ENCODE data around the gene MAP2K6. TPM values are rescaled to one million over a fixed set of nuclear protein-coding genes. Genes with fewer than 3 reads are reported as not detected.

Gene MAP2K6
- total RNA-seq, 2 experiments from 2014 or later: 5.3 to 6.9 TPM

- H3K4me3 Mint-ChIP-seq: no peak overlapping the region
- no peaks in the 10 kb centered on the region for H3K27me3 Mint-ChIP-seq
- H3K27ac Mint-ChIP-seq: no peak overlapping the region
- peaks cover 3% of the 10 kb centered on the region for H3K4me1 Mint-ChIP-seq
- ChIA-PET POLR2A (interaction anchor here (0.6 kb wide), 1 partner anchor 123 kb away, joined by 3 read pairs; no protein-coding TSS in a partner anchor), CTCF (interaction anchor here (0.7 to 2.1 kb wide), 8 partner anchors 9 to 288 kb away, joined by 3 to 7 read pairs (median 4); no protein-coding TSS in a partner anchor)
- H3K36me3 Mint-ChIP-seq (ENCODE audit: low read depth): no peaks in the 10 kb centered on the region
- DNase-seq: no peak
- no peaks in the 10 kb centered on the region for H3K9me3 Mint-ChIP-seq
These were observed 108.9 kb downstream of the MAP2K6 start for GRCh38 chr17:69523244-69523861.

GRCh38 chr17:69524854-69525253 is 110.4 kb downstream of the MAP2K6 start:
- ChIA-PET CTCF (interaction anchor here (0.6 to 2.1 kb wide), 8 partner anchors 8 to 200 kb away, joined by 3 to 6 read pairs (median 4); partner anchors contain the start of gene MAP2K6), POLR2A (no interaction called here)
- Mint-ChIP-seq H3K4me3 (no peak overlapping the region), H3K27ac (no peak overlapping the region), H3K27me3 (no peaks in the 10 kb centered on the region), H3K4me1 (peaks cover 3% of the 10 kb centered on the region), H3K9me3 (no peaks in the 10 kb centered on the region), H3K36me3 (ENCODE audit: low read depth) (no peaks in the 10 kb centered on the region)
- no peak for DNase-seq

- Mint-ChIP-seq H3K4me1 (peaks cover 3% of the 10 kb centered on the region), H3K27ac (no peak overlapping the region), H3K27me3 (no peaks in the 10 kb centered on the region), H3K4me3 (no peak overlapping the region), H3K9me3 (no peaks in the 10 kb centered on the region), H3K36me3 (ENCODE audit: low read depth) (no peaks in the 10 kb centered on the region)
- ChIA-PET CTCF (interaction anchor here (1.6 to 2.1 kb wide), 4 partner anchors 10 to 130 kb away, joined by 4 to 5 read pairs (median 4); partner anchors contain the start of gene MAP2K6), POLR2A (no interaction called here)
- no peak for DNase-seq
These were observed 111.7 kb downstream of the MAP2K6 start for GRCh38 chr17:69525920-69526841.

GRCh38 chr17:69528035-69528434 is 113.5 kb downstream of the MAP2K6 start:
- H3K4me3 Mint-ChIP-seq: no peak overlapping the region
- H3K27me3 Mint-ChIP-seq: no peaks in the 10 kb centered on the region
- CTCF ChIA-PET: interaction anchor here (0.6 to 1.3 kb wide), 3 partner anchors 8 to 1024 kb away, joined by 3 read pairs; no protein-coding TSS in a partner anchor
- no peaks in the 10 kb centered on the region for H3K9me3 Mint-ChIP-seq
- no peak for DNase-seq
- H3K36me3 Mint-ChIP-seq (ENCODE audit: low read depth): no peaks in the 10 kb centered on the region
- H3K27ac Mint-ChIP-seq: no peak overlapping the region
- POLR2A ChIA-PET: no interaction called here
- H3K4me1 Mint-ChIP-seq: peaks cover 3% of the 10 kb centered on the region

- Mint-ChIP-seq H3K27ac (no peak overlapping the region), H3K9me3 (no peaks in the 10 kb centered on the region), H3K4me1 (no peaks in the 10 kb centered on the region), H3K4me3 (no peak overlapping the region), H3K36me3 (ENCODE audit: low read depth) (no peaks in the 10 kb centered on the region), H3K27me3 (no peaks in the 10 kb centered on the region)
- DNase-seq: no peak
- CTCF ChIA-PET: interaction anchor here (1.0 kb wide), 1 partner anchor 27 kb away, joined by 3 read pairs; no protein-coding TSS in a partner anchor
- POLR2A ChIA-PET: no interaction called here
These were observed 119.2 kb downstream of the MAP2K6 start for GRCh38 chr17:69533481-69534234.

GRCh38 chr17:69534235-69534621 is 119.7 kb downstream of the MAP2K6 start:
- no peaks in the 10 kb centered on the region for H3K27me3 Mint-ChIP-seq
- CTCF ChIA-PET: interaction anchor here (1.0 kb wide), 1 partner anchor 28 kb away, joined by 3 read pairs; no protein-coding TSS in a partner anchor
- POLR2A ChIA-PET: no interaction called here
- no peaks in the 10 kb centered on the region for H3K4me1 Mint-ChIP-seq
- no peak overlapping the region for H3K27ac Mint-ChIP-seq
- DNase-seq: no peak
- H3K36me3 Mint-ChIP-seq (ENCODE audit: low read depth): no peaks in the 10 kb centered on the region
- H3K9me3 Mint-ChIP-seq: no peaks in the 10 kb centered on the region
- H3K4me3 Mint-ChIP-seq: no peak overlapping the region

- Mint-ChIP-seq H3K36me3 (ENCODE audit: low read depth) (no peaks in the 10 kb centered on the region), H3K9me3 (no peaks in the 10 kb centered on the region), H3K4me3 (no peak overlapping the region), H3K27me3 (no peaks in the 10 kb centered on the region), H3K27ac (no peak overlapping the region), H3K4me1 (no peaks in the 10 kb centered on the region)
- no peak for DNase-seq
- ChIA-PET CTCF (no interaction called here), POLR2A (no interaction called here)
These were observed 120.6 kb downstream of the MAP2K6 start for GRCh38 chr17:69535016-69535570.

- Mint-ChIP-seq H3K36me3 (ENCODE audit: low read depth) (no peaks in the 10 kb centered on the region), H3K9me3 (no peaks in the 10 kb centered on the region), H3K4me3 (no peak overlapping the region), H3K4me1 (no peaks in the 10 kb centered on the region), H3K27ac (no peak overlapping the region), H3K27me3 (no peaks in the 10 kb centered on the region)
- no peak for DNase-seq
- ChIA-PET POLR2A (no interaction called here), CTCF (no interaction called here)
These were observed 124.3 kb downstream of the MAP2K6 start for GRCh38 chr17:69538795-69539194.

- DNase-seq: no peak
- CTCF ChIA-PET: interaction anchor here (0.5 kb wide), 1 partner anchor 599 kb away, joined by 3 read pairs; no protein-coding TSS in a partner anchor
- Mint-ChIP-seq H3K9me3 (no peaks in the 10 kb centered on the region), H3K4me1 (no peaks in the 10 kb centered on the region), H3K36me3 (ENCODE audit: low read depth) (no peaks in the 10 kb centered on the region), H3K27ac (no peak overlapping the region), H3K4me3 (no peak overlapping the region), H3K27me3 (no peaks in the 10 kb centered on the region)
- POLR2A ChIA-PET: no interaction called here
These were observed 124.8 kb downstream of the MAP2K6 start for GRCh38 chr17:69539274-69539673.

- CTCF ChIA-PET: interaction anchor here (0.5 kb wide), 1 partner anchor 598 kb away, joined by 3 read pairs; no protein-coding TSS in a partner anchor
- DNase-seq: no peak
These were observed 125.4 kb downstream of the MAP2K6 start for GRCh38 chr17:69539781-69540319.

GRCh38 chr17:69540356-69540755 is 125.9 kb downstream of the MAP2K6 start:
- Mint-ChIP-seq H3K27ac (no peak overlapping the region), H3K9me3 (no peaks in the 10 kb centered on the region), H3K27me3 (no peaks in the 10 kb centered on the region), H3K36me3 (ENCODE audit: low read depth) (no peaks in the 10 kb centered on the region), H3K4me3 (no peak overlapping the region), H3K4me1 (no peaks in the 10 kb centered on the region)
- POLR2A ChIA-PET: no interaction called here
- CTCF ChIA-PET: no interaction called here
- DNase-seq: no peak

More at GRCh38 chr17:69539781-69540319, 125.4 kb downstream of the MAP2K6 start:
- H3K4me3 Mint-ChIP-seq: no peak overlapping the region
- no peak overlapping the region for H3K27ac Mint-ChIP-seq
- H3K27me3 Mint-ChIP-seq: no peaks in the 10 kb centered on the region
- no peaks in the 10 kb centered on the region for H3K4me1 Mint-ChIP-seq
- no peaks in the 10 kb centered on the region for H3K9me3 Mint-ChIP-seq
- POLR2A ChIA-PET: no interaction called here
- H3K36me3 Mint-ChIP-seq (ENCODE audit: low read depth): no peaks in the 10 kb centered on the region

- no peak overlapping the region for H3K4me3 Mint-ChIP-seq
- no peak overlapping the region for H3K27ac Mint-ChIP-seq
- no peak for DNase-seq
- no peaks in the 10 kb centered on the region for H3K4me1 Mint-ChIP-seq
- no peaks in the 10 kb centered on the region for H3K36me3 Mint-ChIP-seq (ENCODE audit: low read depth)
- H3K27me3 Mint-ChIP-seq: no peaks in the 10 kb centered on the region
- ChIA-PET CTCF (interaction anchor here (1.0 to 1.1 kb wide), 2 partner anchors 14 to 17 kb away, joined by 3 read pairs; no protein-coding TSS in a partner anchor), POLR2A (no interaction called here)
- no peaks in the 10 kb centered on the region for H3K9me3 Mint-ChIP-seq
These were observed 132.7 kb downstream of the MAP2K6 start for GRCh38 chr17:69547230-69547629.
